GM18951 (cell line): ENCODE results near the gene CASP1.
"Not testable (repeated sequence)": the region's sequence is repeated elsewhere in the genome, so short reads cannot be mapped to it uniquely, and the experiment has no call there.

Source experiments
- POLR2A ChIP-seq: IDR thresholded peaks from 4 replicates; pipeline ENCODE4 v1.6.1; 2011; ENCODE audit warnings: mild to moderate bottlenecking; ENCODE audit not compliant: insufficient read length, insufficient read depth; ENCODE audit errors: extremely low read depth
- in situ Hi-C: fragments of 300-500 bp; cut with MboI; formaldehyde crosslinking; loops from one replicate; pipeline ENCODE4 v1.12.0; 2022; ENCODE audit warnings: low sequenced_read_pairs, mixed read lengths, inconsistent platforms; ENCODE audit not compliant: unreplicated experiment

The CASP1 gene

DNA sequence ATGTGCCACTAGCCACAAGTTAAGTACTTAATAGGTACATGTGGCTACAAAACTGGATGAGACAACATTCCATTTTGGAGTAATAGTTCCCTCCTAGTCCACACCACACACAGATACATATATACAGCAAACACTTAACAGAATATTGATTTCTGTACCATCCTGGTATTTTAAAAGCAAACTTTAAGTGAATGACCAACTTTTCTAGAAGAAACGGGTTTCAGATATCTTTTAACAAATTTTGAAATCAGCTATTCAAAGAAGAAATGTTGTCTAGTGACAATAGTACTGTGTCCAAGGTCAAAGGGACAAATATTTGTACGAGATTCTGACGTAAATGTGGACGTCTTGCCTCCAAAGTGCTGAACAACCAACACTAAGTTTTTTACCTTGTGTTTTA lies 22.5 kb upstream of the CASP1 start:
- in situ Hi-C loops: no loop called here
- TF ChIP-seq POLR2A: no peak

DNA sequence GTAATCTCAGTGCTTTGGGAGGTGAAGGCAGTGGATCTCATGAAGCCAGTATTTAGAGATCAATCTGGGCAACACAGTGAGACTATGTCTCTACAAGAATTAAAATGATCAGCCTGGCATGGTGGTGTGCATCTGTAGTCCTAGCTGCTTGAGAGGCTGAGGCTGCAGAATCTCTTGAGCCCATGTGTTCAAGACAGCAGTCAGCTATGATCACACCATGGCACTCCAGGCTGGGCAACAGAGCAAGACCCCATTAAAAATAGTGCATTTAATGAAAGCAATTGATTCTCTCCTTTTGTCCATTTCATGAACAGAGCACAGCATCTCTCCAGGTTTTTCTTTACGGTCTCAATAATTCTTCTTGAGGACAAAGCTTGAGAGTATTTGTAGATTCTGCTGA lies 21.5 kb upstream of the CASP1 start:
- in situ Hi-C loops: no loop called here
- TF ChIP-seq POLR2A: no peak

GRCh38 chr11:105054723-105055493 lies 20.0 kb upstream of the CASP1 start:
- TF ChIP-seq POLR2A: no peak
- in situ Hi-C loops: no loop called here

DNA sequence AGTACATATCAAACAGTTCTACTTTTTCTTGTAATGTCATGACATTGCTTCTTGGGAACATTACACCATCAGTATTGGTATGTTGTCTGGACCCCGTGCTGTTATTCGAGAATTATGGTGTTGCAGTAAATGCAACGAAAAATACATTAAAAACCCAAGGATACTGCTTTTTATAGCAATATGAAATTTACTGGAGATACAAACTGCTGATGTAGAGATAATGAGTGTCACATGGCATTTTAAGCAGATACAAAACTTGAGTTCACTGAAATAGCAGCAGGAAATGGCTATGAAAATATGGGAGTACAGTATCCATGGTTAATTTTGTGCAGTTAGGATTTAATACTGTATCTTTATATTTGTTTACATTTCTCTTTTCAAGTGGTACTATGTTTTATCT lies 17.5 kb upstream of the CASP1 start:
- no peak for TF ChIP-seq POLR2A
- in situ Hi-C loops: no loop called here

GRCh38 chr11:105051559-105051958 lies 16.6 kb upstream of the CASP1 start:
- no peak for TF ChIP-seq POLR2A
- in situ Hi-C loops: no loop called here

GRCh38 chr11:105049481-105049880 lies 14.5 kb upstream of the CASP1 start:
- no peak for TF ChIP-seq POLR2A
- in situ Hi-C loops: no loop called here

GRCh38 chr11:105046898-105047579 lies 12.1 kb upstream of the CASP1 start:
- in situ Hi-C loops: no loop called here
- TF ChIP-seq POLR2A: no peak

GRCh38 chr11:105045676-105046296 lies 10.8 kb upstream of the CASP1 start:
- in situ Hi-C loops: no loop called here

GRCh38 chr11:105044557-105045524 lies 9.9 kb upstream of the CASP1 start, which contains the start of gene CARD16:
Gene CARD16 (minus strand): TSS chr11:105045335. CDS start chr11:105045297, 38 bp downstream.
- peak; percentile 36 for TF ChIP-seq POLR2A
- in situ Hi-C loops: not testable (repeated sequence)

More at GRCh38 chr11:105045676-105046296, 10.8 kb upstream of the CASP1 start:
- TF ChIP-seq POLR2A: no peak

GRCh38 chr11:105042178-105042577 lies 7.2 kb upstream of the CASP1 start:
- TF ChIP-seq POLR2A: no peak
- in situ Hi-C loops: no loop called here

DNA sequence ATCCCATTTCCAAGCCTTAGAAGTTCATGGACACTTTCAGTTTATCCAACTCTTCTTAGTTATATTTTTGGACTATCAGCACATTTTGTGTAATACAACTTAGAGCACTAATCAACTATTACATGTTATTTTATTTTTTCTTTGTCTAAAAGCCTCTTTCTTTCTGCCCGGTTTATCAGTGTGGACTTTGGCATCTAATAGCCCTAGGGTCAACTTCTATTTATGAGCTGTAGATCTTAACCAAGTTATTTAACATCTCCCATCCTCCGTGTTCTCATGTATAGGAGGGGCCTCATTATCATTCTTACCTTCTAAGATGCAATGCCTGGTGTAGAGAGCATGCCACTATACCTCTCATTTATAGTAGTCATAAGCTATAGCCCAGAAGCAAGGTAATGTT lies 5.8 kb upstream of the CASP1 start:
- in situ Hi-C loops: no loop called here
- TF ChIP-seq POLR2A: no peak

DNA sequence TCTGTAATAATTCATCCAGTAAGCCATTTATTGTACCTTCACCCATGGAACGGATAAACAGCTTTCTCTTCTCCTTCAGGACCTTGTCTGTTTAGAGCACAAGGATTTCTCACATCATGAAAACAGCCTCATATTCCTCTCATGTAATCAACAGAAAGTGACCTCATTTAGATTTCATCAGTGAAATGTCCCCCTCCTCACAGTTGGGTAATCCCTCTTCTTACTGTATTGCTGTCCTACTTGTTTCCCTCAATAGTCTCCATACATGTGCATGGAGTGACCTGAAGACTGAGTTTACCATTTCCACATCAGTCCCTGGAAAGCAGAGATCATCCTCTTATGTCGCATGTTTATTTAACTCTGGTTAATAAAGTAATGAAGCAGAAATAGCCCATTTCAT lies 556 bp downstream of the CASP1 start:
- in situ Hi-C loops: not testable (repeated sequence)

- in situ Hi-C loops: no loop called here
- no peak for TF ChIP-seq POLR2A
These were observed 1.2 kb downstream of the CASP1 start for GRCh38 chr11:105033781-105034180.
